Lung (tissue), 12 donors: ENCODE data around the gene WBP2NL. TPM values are rescaled to one million over a fixed set of nuclear protein-coding genes. Genes with fewer than 3 reads are reported as not detected.

Experiments
- ATAC-seq: fragments of 200-7000 bp; cut with Tn5 transposase; one replicate; pipeline ENCODE4 v1.9.1; 2020; ENCODE audit warnings: moderate number of reproducible peaks; ENCODE audit not compliant: insufficient read depth, low FRiP score
- DNase-seq, 3 donors: peaks; one replicate each; pipeline ENCODE4 v3.0.0-alpha.2; 2013 to 2017
- H3K27ac ChIP-seq, 2 donors: one replicate each; pipeline ENCODE4 v1.5.1; 2013; ENCODE audit warnings: mild to moderate bottlenecking in 2 of 2, moderate library complexity in 2 of 2, control low read depth in 1 of 2, inconsistent platforms in 1 of 2, low read depth in 1 of 2, low read length in 1 of 2
- H3K27me3 ChIP-seq, 3 donors: one replicate each; pipeline ENCODE4 v1.5.1; 2013; ENCODE audit warnings: low read length in 2 of 3; ENCODE audit not compliant: control insufficient read depth in 3 of 3, insufficient read depth in 3 of 3
- H3K36me3 ChIP-seq, 4 donors: one replicate each; pipeline ENCODE4 v1.5.1; 2013; ENCODE audit warnings: low read length in 4 of 4, mild to moderate bottlenecking in 1 of 4, moderate library complexity in 1 of 4; ENCODE audit not compliant: control insufficient read depth in 4 of 4, insufficient read depth in 4 of 4
- H3K4me1 ChIP-seq, 5 donors: one replicate each; pipeline ENCODE4 v1.5.1; 2013; ENCODE audit warnings: low read length in 5 of 5, mild to moderate bottlenecking in 2 of 5, moderate library complexity in 1 of 5; ENCODE audit not compliant: control insufficient read depth in 5 of 5, insufficient read depth in 5 of 5
- H3K4me3 ChIP-seq: one replicate; pipeline ENCODE4 v1.5.1; 2013; ENCODE audit warnings: mild to moderate bottlenecking, control low read depth, moderate library complexity
- H3K9ac ChIP-seq, 2 donors: one replicate each; pipeline ENCODE4 v1.5.1; 2013; ENCODE audit warnings: low read length in 2 of 2, control low read depth in 1 of 2; ENCODE audit not compliant: insufficient read depth in 1 of 2
- H3K9me3 ChIP-seq, 4 donors: one replicate each; pipeline ENCODE4 v1.5.1; 2013; ENCODE audit warnings: low read length in 3 of 4, mild to moderate bottlenecking in 1 of 4, moderate library complexity in 1 of 4; ENCODE audit not compliant: control insufficient read depth in 4 of 4, insufficient read depth in 3 of 4
- CTCF ChIP-seq: IDR thresholded peaks from 2 replicates; pipeline ENCODE4 v1.5.1; 2012; ENCODE audit warnings: mild to moderate bottlenecking; ENCODE audit errors: control extremely low read depth, extremely low read depth
- WGBS, 2 donors: extraction: QIAGEN DNeasy Blood & Tissue Kit; methylation state at CpG; one replicate each; pipeline ENCODE4 v1.1.7; 2013; 5-methylcytosine and 5-hydroxymethylcytosine counted together
- polyA plus RNA-seq, 2 donors: library from polyadenylated mRNA; stranded (reverse); fragments of 200-250 nt; gene quantifications; one replicate each; pipeline ENCODE4 v1.2.1, GENCODE V29; 2013
- total RNA-seq, 2 donors: library from RNA; depleted of rRNA in 1 of 2; stranded (reverse); fragments of >200 nt in 1 of 2; gene quantifications; one replicate each; pipeline ENCODE4 v1.2.1, GENCODE V29; 2014 to 2021
- donor health status: control.
- donor health status: control.
- donor health status: Bipolar disorder and iron deficiency.
- donor health status: healthy.
- donor health status: DM: yes; HTN: yes; CAD: no.

The WBP2NL gene
- total and polyA plus RNA-seq, 4 donors, result 0.42 to 4.9 (median 1.3) TPM

DNA sequence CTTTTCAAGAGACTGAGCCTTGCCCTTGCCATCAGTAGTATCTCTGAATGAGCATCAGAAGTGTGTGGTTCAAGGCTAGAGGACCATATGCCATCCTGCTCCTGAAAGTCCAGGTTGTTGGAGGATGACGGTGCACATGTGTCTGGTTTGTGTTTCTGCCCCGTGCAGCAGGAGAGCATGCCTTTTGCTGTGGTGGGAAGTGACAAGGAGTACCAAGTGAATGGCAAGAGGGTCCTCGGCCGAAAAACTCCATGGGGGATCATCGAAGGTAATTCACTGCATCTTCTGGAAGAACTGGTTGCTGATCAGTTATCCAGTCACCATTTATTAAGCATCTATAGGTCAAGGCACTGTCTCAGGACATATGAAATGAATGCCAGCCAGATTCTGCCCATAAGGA lies 6.1 kb upstream of the WBP2NL start:
- no peak for DNase-seq
- H3K27ac ChIP-seq, result no peak overlapping the region
- 91 to 96% methylated on average over 5 of the region's 5 CpGs for WGBS, 2 donors

GRCh38 chr22:41995211-41995610 lies 3.4 kb upstream of the WBP2NL start:
- 67 to 70% methylated on average over 3 of the region's 3 CpGs for WGBS, 2 donors
- TF ChIP-seq CTCF, result no peak
- DNase-seq (no peak), ATAC-seq (no peak)
- Histone ChIP-seq H3K27me3 (no peaks in the 10 kb centered on the region), H3K9ac (no peak overlapping the region), H3K9me3 (no peaks in the 10 kb centered on the region), H3K27ac (no peak overlapping the region), H3K4me3 (no peak overlapping the region), H3K4me1 (peaks cover 0 to 5% (median 0%) of the 10 kb centered on the region in 5 donors), H3K36me3 (no peaks in the 10 kb centered on the region)

More for the DNA sequence above, 6.1 kb upstream of the WBP2NL start:
- no peaks in the 10 kb centered on the region for H3K27me3 ChIP-seq
- H3K4me3 ChIP-seq, result no peak overlapping the region
- H3K4me1 ChIP-seq, result no peaks in the 10 kb centered on the region
- no peak for ATAC-seq
- no peak overlapping the region for H3K9ac ChIP-seq
- H3K36me3 ChIP-seq, result no peaks in the 10 kb centered on the region
- H3K9me3 ChIP-seq, result no peaks in the 10 kb centered on the region
- no peak for TF ChIP-seq CTCF

- 85 to 91% methylated on average over 5 of the region's 5 CpGs for WGBS, 2 donors
- no peak for TF ChIP-seq CTCF
- Histone ChIP-seq H3K27ac (no peak overlapping the region), H3K9me3 (peaks cover 0 to 2% (median 0%) of the 10 kb centered on the region in 4 donors), H3K36me3 (no peaks in the 10 kb centered on the region), H3K9ac (no peak overlapping the region), H3K4me1 (peaks cover 0 to 5% (median 0%) of the 10 kb centered on the region in 5 donors), H3K4me3 (no peak overlapping the region), H3K27me3 (no peaks in the 10 kb centered on the region)
- no peak for ATAC-seq
- no peak for DNase-seq
Observed at GRCh38 chr22:41996826-41997225, 1.8 kb upstream of the WBP2NL start.

DNA sequence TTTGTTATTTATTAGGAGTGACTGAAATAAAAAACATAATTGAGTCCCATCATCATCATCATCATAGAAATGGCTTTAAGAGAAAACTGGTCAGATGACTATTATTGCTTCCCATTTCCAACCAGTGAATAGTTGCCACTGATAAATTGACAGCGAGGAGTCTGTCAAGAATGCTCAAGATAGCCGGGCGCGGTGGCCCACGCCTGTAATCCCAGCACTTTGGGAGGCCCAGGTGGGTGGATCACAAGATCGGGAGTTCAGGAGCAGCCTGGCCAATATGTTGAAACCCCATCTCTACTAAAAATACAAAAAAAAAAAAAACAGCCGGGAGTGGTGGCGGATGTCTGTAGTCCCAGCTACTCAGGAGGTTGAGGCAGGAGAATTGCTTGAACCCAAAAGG lies 1.9 kb downstream of the WBP2NL start:
- no peak for TF ChIP-seq CTCF
- Histone ChIP-seq H3K36me3 (no peaks in the 10 kb centered on the region), H3K9ac (no peak overlapping the region), H3K27ac (no peak overlapping the region), H3K4me3 (no peak overlapping the region), H3K27me3 (no peaks in the 10 kb centered on the region), H3K4me1 (peaks cover 0 to 5% (median 0%) of the 10 kb centered on the region in 5 donors), H3K9me3 (peaks cover 0 to 3% (median 0%) of the 10 kb centered on the region in 4 donors)
- 95% methylated on average over 8 of the region's 8 CpGs for WGBS, 2 donors
- DNase-seq, result no peak
- ATAC-seq, result no peak
